B cell (primary cell): Measurements from ENCODE around the gene CCDC91. TPM values are rescaled to one million over a fixed set of nuclear protein-coding genes. Genes with fewer than 3 reads are reported as not detected.

ENCODE experiments used
- ATAC-seq: fragments of 200-7000 bp; cut with Tn5 transposase; one replicate; pipeline ENCODE4 v1.10.0; 2021; ENCODE audit warnings: low read depth, mild to moderate bottlenecking, moderate number of reproducible peaks, moderate library complexity
- CTCF ChIA-PET: fragments of 350-600 bp; sonication (Branson Sonifier 250); formaldehyde crosslinking; loops from one replicate; lab custom pipeline; 2021; ENCODE audit warnings: antibody characterized with exemption, inconsistent platforms; lab: Charles Lee
- POLR2A ChIA-PET: fragments of 350-600 bp; sonication (Branson Sonifier 250); formaldehyde crosslinking; loops from one replicate; lab custom pipeline; 2021; ENCODE audit warnings: antibody characterized with exemption; lab: Charles Lee
- DNase-seq: peaks from one replicate; pipeline ENCODE4 v3.0.0; 2013
- H2AFZ ChIP-seq: 2 replicates; pipeline ENCODE4 v1.6.1; 2012; ENCODE audit warnings: mild to moderate bottlenecking, low read depth, low read length; ENCODE audit not compliant: insufficient read depth, poor library complexity, severe bottlenecking
- H3K27ac ChIP-seq, 2 donors: 1 replicate in 1 of 2; 2 replicates in 1 of 2; pipeline ENCODE4 v1.5.1; 2012 to 2013; ENCODE audit warnings: low read length in 2 of 2, mild to moderate bottlenecking in 2 of 2, moderate library complexity in 1 of 2
- H3K27me3 ChIP-seq, 4 experiments: fragments of 200-600 bp in 1 of 4; sonication (generic) in 1 of 4; replicated peaks in 1 of 4; 1 replicate in 2 of 4; 2 replicates in 2 of 4; pipeline versions ENCODE4 v1.6.1 to v1.7.0; 2013 to 2016; ENCODE audit warnings: low read length in 3 of 4, mild to moderate bottlenecking in 2 of 4, mixed read lengths in 1 of 4, moderate library complexity in 1 of 4; ENCODE audit not compliant: insufficient read depth in 4 of 4, control insufficient read depth in 3 of 4; ENCODE audit errors: control extremely low read depth in 1 of 4
- H3K36me3 ChIP-seq, 2 experiments: replicated peaks in 1 of 2; 1 replicate in 1 of 2; 2 replicates in 1 of 2; pipeline versions ENCODE4 v1.6.1 to v1.7.1; 2013; ENCODE audit warnings: low read length in 1 of 2; ENCODE audit not compliant: insufficient read depth in 2 of 2, control insufficient read depth in 1 of 2; ENCODE audit errors: control extremely low read depth in 1 of 2, extremely low read depth in 1 of 2
- H3K4me1 ChIP-seq, 2 donors: fragments of 200-600 bp in 1 of 2; sonication (generic) in 1 of 2; 1 replicate in 1 of 2; 2 replicates in 1 of 2; pipeline versions ENCODE4 v1.5.1 to v1.6.1; 2013 to 2017; ENCODE audit warnings: low read length in 2 of 2; ENCODE audit not compliant: control insufficient read depth in 2 of 2, insufficient read depth in 2 of 2
- H3K4me2 ChIP-seq: replicated peaks from 2 replicates; pipeline ENCODE3; 2012; ENCODE audit warnings: mild to moderate bottlenecking, low read depth, low read length; ENCODE audit not compliant: poor library complexity, severe bottlenecking
- H3K4me3 ChIP-seq, 5 experiments: fragments of 200-600 bp in 1 of 5; sonication (generic) in 1 of 5; 1 replicate in 3 of 5; 2 replicates in 2 of 5; pipeline versions ENCODE4 v1.5.1 to v1.7.0; 2011 to 2016; ENCODE audit warnings: low read length in 4 of 5, mild to moderate bottlenecking in 4 of 5, low read depth in 2 of 5, control low read depth in 1 of 5, moderate library complexity in 1 of 5; ENCODE audit not compliant: insufficient read depth in 1 of 5; ENCODE audit errors: control extremely low read depth in 1 of 5, extremely low read depth in 1 of 5
- H3K79me2 ChIP-seq: fragments of 200-600 bp; sonication (generic); one replicate; pipeline ENCODE4 v1.6.0; 2016; ENCODE audit warnings: low read length; ENCODE audit not compliant: control insufficient read depth, insufficient read depth
- H3K9ac ChIP-seq: fragments of 200-600 bp; sonication (generic); 2 replicates; pipeline ENCODE4 v1.6.1; 2017; ENCODE audit warnings: mild to moderate bottlenecking, low read length, moderate library complexity
- H3K9me3 ChIP-seq, 3 donors: one replicate each; pipeline versions ENCODE4 v1.6.1 to v1.7.1; 2013; ENCODE audit warnings: low read length in 2 of 3; ENCODE audit not compliant: control insufficient read depth in 2 of 3, insufficient read depth in 1 of 3; ENCODE audit errors: control extremely low read depth in 1 of 3
- H4K20me1 ChIP-seq: 2 replicates; pipeline ENCODE4 v1.6.0; 2012; ENCODE audit warnings: mild to moderate bottlenecking, low read length; ENCODE audit not compliant: insufficient read depth, control insufficient read depth, poor library complexity, severe bottlenecking
- H3K27ac Mint-ChIP-seq: one replicate; pipeline ENCODE4 v1.8.0; 2021; ENCODE audit warnings: mixed read lengths
- H3K27me3 Mint-ChIP-seq: one replicate; pipeline ENCODE4 v1.8.0; 2021; ENCODE audit warnings: mixed read lengths
- H3K4me1 Mint-ChIP-seq: one replicate; pipeline ENCODE4 v1.8.0; 2021; ENCODE audit warnings: mixed read lengths
- H3K4me3 Mint-ChIP-seq: one replicate; pipeline ENCODE4 v1.8.0; 2021; ENCODE audit warnings: mixed read lengths
- H3K9me3 Mint-ChIP-seq: one replicate; pipeline ENCODE4 v1.8.0; 2022; ENCODE audit warnings: mixed read lengths; ENCODE audit not compliant: insufficient read depth
- CTCF ChIP-seq: fragments of 200-600 bp; IDR thresholded peaks from one replicate; pipeline ENCODE4 v1.8.0; 2022; ENCODE audit warnings: antibody characterized with exemption, mild to moderate bottlenecking
- EZH2 ChIP-seq: IDR thresholded peaks from 2 replicates; pipeline ENCODE4 v1.6.1; 2012; ENCODE audit warnings: borderline replicate concordance, low read depth, mild to moderate bottlenecking, moderate library complexity, low read length; ENCODE audit not compliant: insufficient read depth, poor library complexity, severe bottlenecking
- WGBS: methylation state at CpG from one replicate; pipeline ENCODE4 v1.1.5; 2013; ENCODE audit warnings: missing lambda C conversion rate; ENCODE audit not compliant: insufficient coverage; 5-methylcytosine and 5-hydroxymethylcytosine counted together
- intact Hi-C: fragments of 100-400 bp; cut with micrococcal nuclease; formaldehyde crosslinking; loops from one replicate; pipeline ENCODE4 v1.10.0; 2022
- polyA plus RNA-seq: library from polyadenylated mRNA; depleted of rRNA; stranded (reverse); fragments of >200 nt; gene quantifications from 2 replicates; pipeline ENCODE4 v1.2.3, GENCODE V29; 2012
- total RNA-seq, 2 donors: library from RNA; stranded (reverse); fragments of 120-200 nt in 1 of 2; gene quantifications; 1 replicate in 1 of 2; 2 replicates in 1 of 2; pipeline versions ENCODE4 v1.2.3 to v1.2.4, GENCODE V29; 2013 to 2022

CCDC91 gene
- total and polyA plus RNA-seq, 2 donors (not counting 1 experiment from before 2014, with no cell fraction given): 10.9 to 64.8 TPM

- H3K4me3 Mint-ChIP-seq: no peak overlapping the region
- CTCF ChIA-PET: no interaction called here
- no peaks in the 10 kb centered on the region for H3K27me3 ChIP-seq
- no peak for TF ChIP-seq CTCF
- no peak for TF ChIP-seq EZH2
- peaks cover 3 to 13% (median 4%) of the 10 kb centered on the region in 3 donors for H3K9me3 ChIP-seq
- no peak overlapping the region for H3K4me2 ChIP-seq
- POLR2A ChIA-PET: no interaction called here
- H3K79me2 ChIP-seq: peaks cover 12% of the 10 kb centered on the region
- ATAC-seq: no peak
- H2AFZ ChIP-seq: no peak overlapping the region
- no peak overlapping the region for H3K27ac Mint-ChIP-seq
- intact Hi-C loops: no loop called here
- peaks cover 13% of the 10 kb centered on the region for H3K4me1 Mint-ChIP-seq
- H3K9me3 Mint-ChIP-seq: peaks cover 2% of the 10 kb centered on the region
- no peak overlapping the region for H3K4me3 ChIP-seq
- H4K20me1 ChIP-seq: no peaks in the 10 kb centered on the region
- DNase-seq: no peak
- peaks cover 6 to 8% of the 10 kb centered on the region in 2 experiments for H3K36me3 ChIP-seq
- H3K4me1 ChIP-seq: peaks cover 4% of the 10 kb centered on the region in 2 donors
- H3K27ac ChIP-seq: no peak overlapping the region
- no peaks in the 10 kb centered on the region for H3K27me3 Mint-ChIP-seq
- no CpG with 5 or more reads among the region's 2 CpGs for WGBS
- no peak overlapping the region for H3K9ac ChIP-seq
These were observed 106.0 kb downstream of the CCDC91 start for GRCh38 chr12:28296287-28296686.

GRCh38 chr12:28303192-28303591 lies 112.9 kb downstream of the CCDC91 start:
- POLR2A ChIA-PET: no interaction called here
- no CpG with 5 or more reads among the region's 3 CpGs for WGBS
- ATAC-seq (no peak), DNase-seq (no peak)
- Mint-ChIP-seq H3K4me3 (no peak overlapping the region), H3K27ac (no peak overlapping the region), H3K27me3 (no peaks in the 10 kb centered on the region), H3K9me3 (no peaks in the 10 kb centered on the region), H3K4me1 (no peaks in the 10 kb centered on the region)
- Histone ChIP-seq H2AFZ (no peak overlapping the region), H3K4me1 (no peaks in the 10 kb centered on the region), H3K4me2 (no peak overlapping the region), H3K4me3 (no peak overlapping the region), H3K79me2 (peaks cover 3% of the 10 kb centered on the region), H3K9ac (no peak overlapping the region), H3K27me3 (no peaks in the 10 kb centered on the region), H4K20me1 (no peaks in the 10 kb centered on the region), H3K9me3 (no peaks in the 10 kb centered on the region), H3K36me3 (peaks cover 0 to 16% of the 10 kb centered on the region in 2 experiments), H3K27ac (no peak overlapping the region)
- no peak for TF ChIP-seq EZH2
- TF ChIP-seq CTCF: no peak
- intact Hi-C loops: loop anchor here (5.0 kb wide), 1 partner anchor 36 kb away; no protein-coding TSS in a partner anchor
- CTCF ChIA-PET: no interaction called here
